H9 (cell line): ENCODE results near the gene PFDN2. TPM values are rescaled to one million over a fixed set of nuclear protein-coding genes. Genes with fewer than 3 reads are reported as not detected.

ENCODE experiments used
- DNase-seq: peaks from one replicate; pipeline ENCODE4 v3.0.0-alpha.2; 2017
- H2AFZ ChIP-seq: one replicate; pipeline ENCODE4 v1.6.1; 2013; ENCODE audit warnings: mild to moderate bottlenecking, low read length, control low read depth, moderate library complexity
- H2AK5ac ChIP-seq: 2 replicates; pipeline ENCODE4 v1.6.1; 2013; ENCODE audit warnings: low read length, control low read depth, mixed read lengths; ENCODE audit not compliant: insufficient read length
- H2BK120ac ChIP-seq: one replicate; pipeline ENCODE4 v1.6.1; 2013; ENCODE audit warnings: low read depth, mild to moderate bottlenecking, low read length, control low read depth, inconsistent platforms; ENCODE audit not compliant: poor library complexity, severe bottlenecking
- H2BK12ac ChIP-seq: 2 replicates; pipeline ENCODE4 v1.6.1; 2013; ENCODE audit warnings: low read length, control low read depth, mixed read lengths, low read depth; ENCODE audit not compliant: insufficient read length
- H2BK15ac ChIP-seq: 2 replicates; pipeline ENCODE4 v1.6.1; 2013; ENCODE audit warnings: low read depth, low read length, control low read depth
- H2BK20ac ChIP-seq: one replicate; pipeline ENCODE4 v1.6.1; 2013; ENCODE audit warnings: low read depth, mild to moderate bottlenecking, low read length, control low read depth, inconsistent platforms; ENCODE audit not compliant: poor library complexity, severe bottlenecking
- H2BK5ac ChIP-seq: 2 replicates; pipeline ENCODE4 v1.6.1; 2013; ENCODE audit warnings: low read length, control low read depth, mixed read lengths; ENCODE audit not compliant: insufficient read length
- H3K14ac ChIP-seq: 2 replicates; pipeline ENCODE4 v1.6.1; 2013; ENCODE audit warnings: low read length, control low read depth; ENCODE audit not compliant: insufficient read depth
- H3K18ac ChIP-seq: 2 replicates; pipeline ENCODE4 v1.6.1; 2013; ENCODE audit warnings: low read depth, mild to moderate bottlenecking, mixed read lengths, low read length, control low read depth; ENCODE audit not compliant: insufficient read length
- H3K23ac ChIP-seq: 2 replicates; pipeline ENCODE4 v1.6.1; 2013; ENCODE audit warnings: low read length, control low read depth, mixed read lengths, low read depth; ENCODE audit not compliant: insufficient read length
- H3K23me2 ChIP-seq: 2 replicates; pipeline ENCODE4 v1.6.1; 2013; ENCODE audit warnings: low read depth, mild to moderate bottlenecking, mixed read lengths, low read length, control low read depth; ENCODE audit not compliant: insufficient read length, poor library complexity, severe bottlenecking
- H3K27ac ChIP-seq: 2 replicates; pipeline ENCODE4 v1.5.1; 2013; ENCODE audit warnings: low read length, control low read depth, mixed read lengths, low read depth; ENCODE audit not compliant: insufficient read length
- H3K27me3 ChIP-seq: 2 replicates; pipeline ENCODE4 v1.6.1; 2013; ENCODE audit warnings: low read length, control low read depth, inconsistent platforms; ENCODE audit not compliant: insufficient read depth
- H3K4ac ChIP-seq: 2 replicates; pipeline ENCODE4 v1.6.1; 2013; ENCODE audit warnings: low read depth, mild to moderate bottlenecking, control low read depth, inconsistent platforms, low read length, moderate library complexity
- H3K4me1 ChIP-seq: 2 replicates; pipeline ENCODE4 v1.6.1; 2013; ENCODE audit warnings: low read length, control low read depth, inconsistent platforms; ENCODE audit not compliant: insufficient read depth
- H3K4me2 ChIP-seq: 2 replicates; pipeline ENCODE4 v1.6.1; 2013; ENCODE audit warnings: low read length, control low read depth, mixed read lengths; ENCODE audit not compliant: insufficient read length, insufficient read depth
- H3K56ac ChIP-seq: 2 replicates; pipeline ENCODE4 v1.6.1; 2013; ENCODE audit warnings: low read depth, mild to moderate bottlenecking, mixed read lengths, low read length, control low read depth; ENCODE audit not compliant: insufficient read length
- H3K79me1 ChIP-seq: 2 replicates; pipeline ENCODE4 v1.6.1; 2013; ENCODE audit warnings: low read depth, mild to moderate bottlenecking, moderate library complexity, low read length, control low read depth, inconsistent platforms; ENCODE audit not compliant: insufficient read depth, poor library complexity, severe bottlenecking
- H3K79me2 ChIP-seq: 2 replicates; pipeline ENCODE4 v1.6.1; 2013; ENCODE audit warnings: low read length, control low read depth, inconsistent platforms; ENCODE audit not compliant: insufficient read depth
- H3K9ac ChIP-seq: 2 replicates; pipeline ENCODE4 v1.6.1; 2013; ENCODE audit warnings: low read length, control low read depth, mixed read lengths; ENCODE audit not compliant: insufficient read length; ENCODE audit errors: extremely low read depth
- H3K9me3 ChIP-seq: one replicate; pipeline ENCODE4 v1.6.1; 2013; ENCODE audit warnings: low read depth, low read length, inconsistent platforms; ENCODE audit not compliant: control insufficient read depth
- H3T11ph ChIP-seq: one replicate; pipeline ENCODE4 v1.6.1; 2013; ENCODE audit warnings: mild to moderate bottlenecking, low read length, control low read depth, inconsistent platforms
- H4K20me1 ChIP-seq: one replicate; pipeline ENCODE4 v1.6.1; 2013; ENCODE audit not compliant: control insufficient read depth, insufficient read length, insufficient read depth
- H4K5ac ChIP-seq: 2 replicates; pipeline ENCODE4 v1.6.1; 2013; ENCODE audit warnings: low read depth, mild to moderate bottlenecking, mixed read lengths, low read length, control low read depth; ENCODE audit not compliant: insufficient read length
- H4K8ac ChIP-seq: replicated peaks from 2 replicates; pipeline ENCODE4 v1.6.1; 2013; ENCODE audit warnings: low read length, control low read depth, mixed read lengths, low read depth; ENCODE audit not compliant: insufficient read length
- H4K91ac ChIP-seq: 2 replicates; pipeline ENCODE4 v1.6.1; 2013; ENCODE audit warnings: low read depth, mild to moderate bottlenecking, moderate library complexity, mixed read lengths, low read length, control low read depth; ENCODE audit not compliant: insufficient read length
- H3K27ac Mint-ChIP-seq, 3 experiments: 2 replicates in 2 of 3; 3 replicates in 1 of 3; pipeline ENCODE4 v1.8.0; 2020 to 2021; ENCODE audit warnings: mixed read lengths in 3 of 3, mild to moderate bottlenecking in 1 of 3, moderate library complexity in 1 of 3
- H3K27me3 Mint-ChIP-seq: 2 replicates; pipeline ENCODE4 v1.8.0; 2021; ENCODE audit warnings: low read depth, mild to moderate bottlenecking, moderate library complexity, mixed read lengths
- H3K36me3 Mint-ChIP-seq, 3 experiments: 2 replicates in 2 of 3; 3 replicates in 1 of 3; pipeline ENCODE4 v1.8.0; 2020 to 2021; ENCODE audit warnings: low read depth in 3 of 3, mixed read lengths in 3 of 3; ENCODE audit not compliant: insufficient read depth in 1 of 3
- H3K4me1 Mint-ChIP-seq, 2 experiments: 2 replicates each; pipeline ENCODE4 v1.8.0; 2020; ENCODE audit warnings: mixed read lengths in 2 of 2
- H3K4me3 Mint-ChIP-seq, 2 experiments: 2 replicates in 1 of 2; 3 replicates in 1 of 2; pipeline ENCODE4 v1.8.0; 2020 to 2021; ENCODE audit warnings: mild to moderate bottlenecking in 2 of 2, mixed read lengths in 2 of 2, moderate library complexity in 1 of 2
- H3K9me3 Mint-ChIP-seq, 2 experiments: 2 replicates in 1 of 2; 3 replicates in 1 of 2; pipeline ENCODE4 v1.8.0; 2020; ENCODE audit warnings: mild to moderate bottlenecking in 2 of 2, mixed read lengths in 2 of 2, moderate library complexity in 1 of 2
- CTCF ChIP-seq: fragments of 200-600 bp; sonication (generic); conservative IDR thresholded peaks from 3 replicates; pipeline ENCODE4 v1.8.0; 2021; ENCODE audit warnings: antibody characterized with exemption, mild to moderate bottlenecking
- WGBS: extraction: QIAGEN DNeasy Blood & Tissue Kit; methylation state at CpG from one replicate; pipeline ENCODE4 v1.1.7; 2013; ENCODE audit warnings: missing lambda C conversion rate, low lambda C conversion rate, mixed read lengths; ENCODE audit not compliant: insufficient read length; ENCODE audit errors: extremely low coverage; 5-methylcytosine and 5-hydroxymethylcytosine counted together
- total RNA-seq: library from RNA; stranded (reverse); gene quantifications from 2 replicates; pipeline ENCODE4 v1.2.1, GENCODE V29; 2021

The PFDN2 gene
- total RNA-seq, 1 experiment from 2014 or later: 71.8 TPM

GRCh38 chr1:161137881-161138280, 20.0 kb upstream of the PFDN2 start:
- Histone ChIP-seq H3K79me2 (peaks cover 3% of the 10 kb centered on the region; the same call in 1 of the 2 replicates), H3K27me3 (no peaks in the 10 kb centered on the region), H3T11ph (no peak overlapping the region), H2BK20ac (no peak overlapping the region), H3K9ac (no peak overlapping the region), H2AK5ac (no peak overlapping the region), H3K4me2 (no peak overlapping the region), H2AFZ (no peak overlapping the region), H2BK5ac (no peak overlapping the region), H4K20me1 (no peaks in the 10 kb centered on the region), H2BK120ac (no peak overlapping the region), H3K14ac (no peak overlapping the region), H3K56ac (no peak overlapping the region), H4K91ac (no peak overlapping the region), H3K23me2 (peaks cover 6% of the 10 kb centered on the region), H3K18ac (no peak overlapping the region), H2BK15ac (no peak overlapping the region), H3K4ac (no peak overlapping the region), H2BK12ac (no peak overlapping the region), H3K9me3 (no peaks in the 10 kb centered on the region), H3K79me1 (peaks cover 4% of the 10 kb centered on the region), H3K4me1 (no peaks in the 10 kb centered on the region), H3K23ac (no peak overlapping the region), H4K5ac (no peak overlapping the region), H3K27ac (no peak overlapping the region), H4K8ac (no peak overlapping the region)
- Mint-ChIP-seq H3K36me3 (peaks cover 0 to 2% (median 0%) of the 10 kb centered on the region in 3 experiments; a peak in 1 of 7 replicates), H3K4me3 (no peak overlapping the region), H3K9me3 (no peaks in the 10 kb centered on the region), H3K27ac (no peak overlapping the region), H3K4me1 (no peaks in the 10 kb centered on the region), H3K27me3 (no peaks in the 10 kb centered on the region)
- WGBS: no CpG with 5 or more reads among the region's 3 CpGs
- TF ChIP-seq CTCF: no peak
- DNase-seq: no peak
